SW 1271 (cell line): ENCODE measurements around the gene FOXK1.

Experiments used
- DNase-seq, 2 experiments: peaks; one replicate each; lab custom pipeline; 2025; lab: John Stamatoyannopoulos, UW

The FOXK1 gene

DNA sequence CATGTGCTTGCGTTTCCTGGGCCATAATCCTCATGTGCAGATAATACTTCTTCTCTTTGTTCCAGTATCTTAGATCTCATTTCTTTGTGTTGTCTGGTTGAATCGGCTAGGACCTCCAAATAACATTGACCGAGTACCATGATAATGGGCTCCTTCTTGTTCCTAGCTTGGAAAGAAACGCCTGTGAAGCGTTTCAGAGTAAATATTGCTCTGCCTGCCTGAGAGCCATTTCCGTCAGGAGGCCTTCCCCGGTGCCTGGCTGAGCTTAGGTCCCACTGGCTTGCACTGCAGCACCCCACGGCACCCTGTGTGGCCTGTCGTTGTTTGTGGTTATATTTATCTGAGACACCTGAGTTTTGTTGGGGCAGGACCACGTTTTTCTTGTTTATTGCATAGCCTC lies 17.7 kb downstream of the FOXK1 start:
- no peak for DNase-seq

DNA sequence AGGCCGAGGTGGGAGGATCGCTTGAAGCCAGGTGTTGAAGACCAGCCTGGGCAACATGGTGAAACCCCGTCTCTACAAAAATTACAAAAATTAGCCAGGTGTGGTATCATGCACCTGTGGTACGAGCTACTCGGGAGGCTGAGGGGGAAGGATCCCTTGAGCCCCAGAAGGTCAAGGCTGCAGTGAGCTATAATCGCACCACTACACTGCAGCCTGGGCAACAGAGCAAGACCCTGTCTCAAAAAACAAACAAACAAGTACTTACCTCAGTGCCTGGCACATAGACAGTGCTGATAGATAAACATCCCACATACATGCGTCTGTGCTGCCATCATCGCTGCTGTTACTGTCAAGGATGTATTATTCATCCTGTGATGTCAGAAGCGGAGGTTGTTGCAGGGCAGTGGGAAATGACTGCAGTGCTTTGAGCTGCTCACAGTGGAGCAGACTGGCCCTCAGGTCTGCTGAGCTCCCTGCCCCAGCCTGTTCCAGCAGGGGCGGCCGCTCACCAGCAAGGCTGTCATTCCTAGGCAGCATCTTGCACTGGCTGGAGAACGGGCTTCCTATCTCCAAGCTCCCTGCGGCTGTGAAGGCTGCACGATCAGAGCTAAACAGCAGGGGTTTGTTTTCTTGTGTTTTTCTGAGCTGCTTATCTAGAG lies 18.6 kb downstream of the FOXK1 start:
- DNase-seq: no peak

DNA sequence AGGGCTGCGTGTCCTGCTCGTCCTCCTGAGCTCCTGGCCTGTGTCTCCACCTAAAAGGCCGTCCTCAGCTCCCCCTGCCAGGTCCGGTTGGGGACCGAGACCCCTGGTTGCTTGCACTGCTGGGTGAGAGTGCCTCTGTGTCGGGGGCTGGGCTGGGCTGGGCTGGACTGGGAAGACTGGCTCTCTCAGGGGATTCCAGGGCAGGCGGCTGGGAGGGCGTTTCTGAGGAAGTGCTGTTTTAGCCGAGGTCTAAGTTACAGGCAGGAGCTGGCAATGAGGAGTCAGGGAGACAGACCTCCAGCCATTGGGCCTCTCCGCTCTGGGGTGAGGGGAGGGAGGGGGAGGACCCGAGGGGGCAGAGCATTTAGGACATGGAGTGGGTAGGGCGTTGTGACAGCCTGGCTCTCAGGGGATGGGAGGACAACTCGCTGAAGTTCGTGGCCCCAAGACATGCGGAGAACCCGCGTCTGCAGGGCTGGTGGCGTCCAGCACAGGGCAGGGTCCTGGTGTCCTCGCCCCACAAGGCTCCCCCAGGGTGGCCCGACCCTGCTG lies 20.9 kb downstream of the FOXK1 start:
- no peak for DNase-seq

DNA sequence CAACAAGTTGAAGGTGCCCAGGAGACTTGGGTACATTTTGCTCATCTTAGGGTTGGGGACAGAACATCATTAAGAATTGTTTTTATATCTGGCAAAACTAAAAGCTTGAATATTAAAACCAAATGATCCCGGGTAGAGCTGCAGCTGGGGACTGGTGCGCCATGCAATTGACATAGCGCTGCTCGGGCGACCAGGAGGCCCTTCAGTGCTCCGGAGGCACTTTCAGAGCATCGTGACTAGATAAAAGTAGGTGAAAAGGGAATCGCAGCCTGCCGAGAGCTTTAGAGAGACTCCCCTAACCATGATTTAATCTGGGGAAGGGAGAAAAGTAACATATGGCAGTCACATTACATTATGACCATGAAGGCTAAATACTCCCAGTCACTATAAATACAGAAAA lies 21.4 kb downstream of the FOXK1 start:
- DNase-seq: no peak

DNA sequence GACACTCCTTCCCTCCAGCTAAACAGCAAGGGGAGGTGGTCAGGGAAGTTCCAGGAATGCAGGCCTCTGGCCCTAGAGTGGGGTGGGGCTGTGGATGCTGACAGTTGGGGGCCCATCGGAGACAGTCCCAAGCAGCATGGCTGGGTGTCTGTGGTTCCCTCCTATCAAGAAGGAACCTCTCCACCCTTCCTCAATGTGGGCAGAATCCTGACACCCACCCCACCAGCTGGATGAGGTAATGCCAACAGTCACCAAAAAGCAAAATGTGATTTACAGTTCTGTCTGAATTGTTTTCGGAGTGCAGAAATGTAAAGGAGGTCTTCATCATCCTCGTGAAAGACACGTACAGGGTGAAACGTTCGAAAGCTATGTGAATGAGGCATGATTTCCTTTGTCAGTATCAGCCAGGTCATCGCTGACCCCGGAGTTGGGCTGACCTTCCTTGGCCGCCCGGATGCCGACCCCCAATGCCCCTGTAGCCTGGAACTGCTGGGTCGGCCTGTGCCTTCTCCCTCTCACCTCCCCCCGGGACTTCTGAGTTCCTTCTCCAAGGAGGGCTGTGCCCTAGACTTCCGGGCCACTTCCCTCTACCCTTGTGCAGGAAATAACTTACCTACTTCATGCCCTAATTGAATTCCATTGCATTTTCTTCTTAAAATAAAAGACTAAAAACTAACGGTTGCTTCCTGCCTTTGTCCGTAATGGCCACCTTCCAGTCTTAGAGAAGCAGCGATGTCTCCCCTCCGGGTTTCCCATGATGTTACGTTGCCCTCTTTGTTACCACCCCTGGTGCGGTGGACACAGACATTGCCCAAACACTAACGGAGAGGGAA lies 24.5 kb downstream of the FOXK1 start:
- DNase-seq: no peak

DNA sequence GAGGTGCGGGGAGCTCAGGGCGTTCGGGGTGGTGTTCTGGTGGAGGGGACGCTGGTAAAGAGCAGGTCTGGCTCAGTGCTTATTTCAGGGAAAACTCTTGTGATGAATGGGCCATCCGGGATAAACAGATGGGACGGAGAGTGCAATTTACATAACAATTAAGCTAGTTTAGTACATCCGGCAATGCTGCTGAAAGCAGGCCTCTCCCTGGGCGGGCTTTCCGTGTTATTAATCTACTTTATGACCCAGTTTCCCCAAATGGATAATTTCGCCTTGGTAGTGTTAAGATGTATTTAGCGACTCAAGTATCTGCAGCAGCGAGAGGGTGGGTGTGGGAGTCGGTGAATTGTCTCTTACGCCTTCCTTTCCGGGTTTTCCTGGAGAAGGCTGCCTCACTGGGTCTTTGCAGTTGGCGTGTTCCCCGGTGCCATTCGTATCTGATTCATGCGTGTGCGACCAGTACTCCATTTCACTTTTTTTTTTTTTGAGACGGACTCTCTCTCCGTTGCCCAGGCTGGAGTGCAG lies 25.2 kb downstream of the FOXK1 start:
- no peak for DNase-seq

DNA sequence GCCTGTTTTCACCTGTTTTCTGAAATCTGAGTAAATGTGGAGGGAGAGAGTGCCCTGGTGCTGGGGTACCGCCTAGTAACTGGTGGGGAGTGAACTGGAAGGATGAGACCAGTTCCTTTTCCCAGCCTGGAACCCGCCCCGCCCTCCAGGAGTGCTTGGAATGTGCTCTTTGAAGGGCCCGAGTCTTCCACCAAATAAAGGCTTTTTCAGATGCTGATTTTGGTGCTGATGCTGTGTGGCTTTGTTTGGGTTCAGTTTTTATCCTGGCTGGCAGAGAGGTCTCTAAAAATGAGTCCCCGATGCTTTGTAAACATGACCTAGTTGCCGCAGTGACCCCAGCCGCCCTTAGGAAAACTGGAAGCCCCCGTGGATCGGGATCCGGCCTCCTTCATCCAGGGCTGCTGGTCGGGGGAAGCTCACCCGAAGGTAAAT lies 25.9 kb downstream of the FOXK1 start:
- DNase-seq: no peak

DNA sequence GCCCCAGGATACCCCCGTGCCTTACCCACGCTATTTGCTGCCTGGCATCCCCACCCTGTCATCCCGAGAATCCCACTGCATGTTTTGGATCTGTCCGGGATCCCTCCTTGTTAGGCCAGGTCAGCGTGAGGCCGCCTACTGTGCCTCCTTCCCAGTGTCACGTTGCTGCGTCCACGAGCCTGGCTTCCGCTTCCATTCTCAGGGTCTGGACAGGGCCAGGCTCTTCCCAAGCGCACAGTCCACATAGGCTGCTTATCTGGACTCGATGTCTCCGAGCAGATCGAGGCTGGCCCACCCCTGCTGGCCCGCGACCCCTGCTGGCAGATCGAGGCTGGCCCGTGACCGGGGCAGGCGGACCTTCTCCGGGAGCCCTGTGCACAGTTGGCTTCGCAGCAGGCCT lies 27.1 kb downstream of the FOXK1 start:
- DNase-seq: no peak

DNA sequence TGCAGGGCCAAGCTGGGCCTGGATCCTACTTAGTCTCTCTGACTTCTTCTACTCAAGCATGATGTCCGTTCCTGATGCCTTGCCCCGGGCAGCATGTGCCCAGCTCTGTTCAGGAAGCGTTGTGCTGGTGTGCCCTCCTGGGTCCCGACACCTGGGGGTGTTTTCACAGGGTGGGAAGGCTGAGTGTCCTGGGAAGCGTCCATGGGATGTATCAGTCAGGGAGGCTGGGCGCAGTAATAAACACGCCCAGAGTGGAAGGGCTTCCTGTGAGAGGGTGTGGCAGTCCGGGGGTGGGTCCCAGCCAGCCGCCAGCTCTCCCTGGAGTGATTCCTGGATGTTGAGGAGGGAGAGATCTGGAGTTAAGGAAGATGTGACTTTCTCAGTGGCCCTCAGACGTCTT lies 29.0 kb downstream of the FOXK1 start:
- no peak for DNase-seq

DNA sequence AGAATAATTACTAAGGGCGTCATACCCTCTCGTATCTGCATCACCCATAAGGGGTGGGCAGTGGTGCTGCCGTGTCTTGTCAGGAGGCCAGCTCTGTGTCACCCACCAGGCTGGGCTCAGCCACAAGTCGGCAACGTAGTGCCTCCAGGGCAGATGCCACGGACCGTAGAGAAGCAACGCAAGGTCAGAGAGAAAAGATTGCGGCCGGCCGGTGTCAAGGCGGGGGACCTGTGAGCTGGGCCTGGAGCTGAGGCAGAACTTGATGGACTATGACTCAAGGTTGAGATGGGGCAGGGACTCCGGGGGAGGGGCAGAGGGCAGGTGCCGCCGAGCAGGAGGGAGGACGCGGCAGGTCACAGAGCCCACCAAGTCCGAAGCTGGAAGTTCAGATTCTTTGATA lies 29.5 kb downstream of the FOXK1 start:
- no peak for DNase-seq

DNA sequence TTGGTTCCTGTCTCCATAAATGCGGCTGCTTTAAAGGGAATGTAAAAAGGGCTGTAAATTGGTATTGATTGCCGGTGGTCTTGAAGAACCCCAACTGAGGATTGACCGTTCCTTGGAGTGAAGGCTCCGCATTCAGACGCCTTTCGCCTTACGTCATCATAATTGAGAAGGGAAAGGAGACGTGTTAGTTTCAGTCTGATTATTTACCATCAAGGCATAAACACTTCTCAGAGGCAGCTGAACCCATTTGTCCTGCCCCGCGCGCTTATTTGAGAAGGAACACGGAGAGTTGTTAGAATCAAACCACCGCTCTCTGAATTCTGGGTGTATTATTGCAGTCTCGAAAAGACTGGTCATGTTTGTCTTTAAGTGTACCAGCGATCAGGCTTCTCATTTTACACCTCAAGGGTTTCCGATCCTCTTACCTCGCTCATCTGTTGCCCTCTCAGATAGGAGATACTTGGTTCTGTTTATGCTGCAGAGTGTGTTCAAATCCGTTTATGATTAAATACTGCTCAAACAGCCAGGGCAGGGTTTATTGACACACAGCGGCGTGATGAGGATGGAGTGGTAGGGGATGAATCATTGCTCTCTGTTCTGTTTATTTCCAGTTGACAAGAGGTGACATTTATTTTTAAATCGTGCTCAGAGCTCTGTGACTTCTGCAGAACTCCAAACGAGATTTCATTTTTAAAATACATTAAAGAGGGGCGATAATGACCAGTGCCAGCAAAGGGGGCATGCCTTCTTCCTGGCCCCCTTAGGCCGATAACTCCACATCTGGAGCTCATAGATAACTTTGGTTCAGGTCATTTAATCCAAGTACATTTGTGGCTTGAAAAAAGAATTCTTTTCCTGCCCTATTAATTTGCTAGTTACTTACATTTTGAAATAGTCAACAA lies 30.4 kb downstream of the FOXK1 start:
- no peak for DNase-seq

DNA sequence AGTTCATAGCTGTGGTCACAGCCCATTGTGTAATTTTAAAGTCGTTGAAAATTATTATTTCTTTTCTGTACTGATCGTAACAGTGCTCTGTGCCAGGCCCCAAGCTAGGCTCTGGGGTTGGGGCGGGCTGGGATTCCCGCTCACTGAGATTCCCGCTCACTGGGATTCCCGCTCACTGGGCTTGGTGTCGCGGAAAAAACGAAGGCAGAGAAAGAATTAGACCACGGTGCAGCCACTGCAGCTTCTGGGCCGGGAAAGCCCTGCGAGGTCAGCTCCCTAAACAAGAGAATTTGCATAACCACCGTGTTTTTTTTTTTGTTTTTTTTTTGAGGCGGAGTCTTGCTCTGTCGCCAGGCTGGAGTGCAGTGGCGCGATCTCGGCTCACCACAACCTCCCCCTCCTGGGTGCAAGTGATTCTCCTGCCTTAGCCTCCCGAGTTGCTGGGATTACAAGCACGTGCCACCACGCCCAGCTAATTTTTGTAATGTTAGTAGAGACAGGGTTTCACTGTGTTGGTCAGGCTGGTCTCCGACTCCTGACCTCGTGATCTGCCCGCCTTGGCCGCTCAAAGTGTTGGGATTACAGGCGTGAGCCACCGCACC lies 31.2 kb downstream of the FOXK1 start:
- no peak for DNase-seq

DNA sequence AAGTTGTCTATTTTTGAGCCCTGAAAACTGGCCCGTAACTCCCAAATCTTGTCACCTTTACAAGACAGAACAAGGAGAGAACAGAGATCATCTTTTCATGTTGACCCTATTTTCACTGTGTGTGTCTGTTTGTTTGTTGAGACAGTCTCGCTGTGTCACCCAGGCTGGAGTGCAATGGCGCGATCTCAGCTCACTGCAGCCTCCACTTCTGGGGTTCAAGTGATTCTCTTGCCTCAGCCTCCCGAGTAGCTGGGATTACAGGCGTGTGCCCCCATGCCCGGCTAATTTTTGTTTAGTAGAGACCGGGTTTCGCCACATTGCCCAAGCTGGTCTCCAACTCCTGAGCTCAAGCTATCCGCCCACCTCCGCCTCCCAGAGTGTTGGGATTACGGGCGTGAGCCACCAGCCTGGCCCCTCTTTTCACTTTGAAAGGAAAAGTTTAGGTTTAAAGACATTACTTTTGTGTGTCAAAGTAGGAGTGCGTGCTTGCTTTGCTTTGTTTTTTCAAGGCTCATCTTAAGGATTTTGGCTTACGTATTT lies 32.1 kb downstream of the FOXK1 start:
- DNase-seq: no peak

DNA sequence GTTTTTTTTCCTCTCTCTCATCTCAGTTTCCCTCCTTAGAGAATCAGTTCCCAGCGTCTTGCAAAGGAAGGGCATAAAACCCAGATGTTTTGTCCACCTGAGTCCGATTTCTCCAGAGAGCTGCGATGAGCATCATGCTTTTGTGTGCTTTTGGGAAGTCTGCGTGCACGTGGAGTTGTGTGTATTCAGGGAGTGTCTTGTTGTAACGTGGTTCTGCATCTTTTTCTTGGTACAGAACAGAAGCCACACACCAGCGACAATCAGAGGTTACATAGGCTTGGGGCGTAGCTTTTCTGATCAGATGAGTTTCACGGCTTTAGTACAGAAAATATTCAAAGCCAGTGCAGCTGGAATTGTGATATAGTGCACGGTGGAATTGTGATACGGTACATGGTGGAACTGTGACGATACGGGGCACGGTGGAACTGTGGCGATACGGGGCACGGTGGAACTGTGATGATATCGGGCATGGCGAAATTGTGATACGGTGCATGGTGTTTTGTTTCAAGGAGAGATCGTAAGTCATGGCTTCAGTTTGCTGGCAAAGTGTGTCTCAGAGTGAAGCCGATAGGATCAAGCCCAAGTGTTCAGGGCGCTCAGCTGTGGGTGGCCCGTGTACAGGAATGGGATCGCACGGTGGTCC lies 32.8 kb downstream of the FOXK1 start:
- DNase-seq: no peak

DNA sequence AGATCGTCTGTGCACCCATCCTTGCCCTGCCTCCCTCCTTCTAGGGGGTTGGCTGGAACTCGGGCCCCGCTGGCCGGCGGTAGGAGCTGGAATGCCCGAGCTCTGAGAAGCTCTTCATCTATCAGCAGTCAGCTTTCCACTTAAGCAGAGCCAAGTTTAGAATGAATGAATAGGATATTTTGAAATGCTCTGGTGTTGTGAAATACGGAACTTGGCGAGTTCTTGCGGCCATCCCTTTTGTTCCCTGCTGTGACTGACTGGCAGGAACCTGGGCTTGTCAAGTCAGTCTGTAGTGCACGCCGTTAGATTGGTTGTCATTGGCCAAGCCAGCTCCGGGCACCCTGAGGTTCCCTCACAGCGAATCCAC lies 33.3 kb downstream of the FOXK1 start:
- DNase-seq: no peak

DNA sequence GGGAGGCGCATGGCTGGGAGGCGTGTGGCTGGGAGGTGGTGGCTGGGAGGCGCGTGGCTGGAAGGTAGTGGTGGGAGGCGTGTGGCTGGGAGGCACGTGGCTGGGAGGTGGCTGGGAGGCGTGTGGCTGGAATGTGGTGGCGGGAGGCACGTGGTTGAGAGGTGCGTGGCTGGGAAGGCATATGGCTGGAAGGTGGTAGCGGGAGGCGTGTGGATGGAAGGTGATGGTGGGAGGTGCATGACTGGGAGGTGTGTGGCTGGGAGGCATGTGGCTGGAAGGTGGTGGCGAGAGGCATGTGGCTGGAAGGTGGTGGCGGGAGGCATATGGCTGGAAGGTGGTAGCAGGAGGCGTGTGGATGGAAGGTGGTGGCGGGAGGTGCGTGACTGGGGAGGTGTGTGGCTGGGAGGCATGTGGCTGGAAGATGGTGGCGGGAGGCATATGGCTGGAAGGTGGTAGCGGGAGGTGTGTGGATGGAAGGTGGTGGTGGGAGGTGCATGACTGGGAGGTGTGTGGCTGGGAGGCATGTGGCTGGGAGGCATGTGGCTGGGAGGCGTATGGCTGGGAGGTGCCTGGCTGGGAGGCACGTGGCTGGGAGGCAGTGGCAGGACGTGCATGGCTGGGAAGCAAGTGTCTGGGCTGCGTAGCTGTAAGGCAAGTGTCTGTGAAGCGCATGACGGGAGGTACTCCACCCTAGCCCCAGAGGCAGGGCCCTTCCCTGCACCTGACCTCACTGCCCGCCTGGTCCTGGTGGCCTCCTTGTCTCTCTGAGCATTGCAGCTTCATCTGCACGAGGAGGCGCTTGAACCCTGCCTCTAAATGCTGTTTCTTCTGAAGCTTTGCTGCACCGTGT lies 35.1 kb downstream of the FOXK1 start:
- no peak for DNase-seq

DNA sequence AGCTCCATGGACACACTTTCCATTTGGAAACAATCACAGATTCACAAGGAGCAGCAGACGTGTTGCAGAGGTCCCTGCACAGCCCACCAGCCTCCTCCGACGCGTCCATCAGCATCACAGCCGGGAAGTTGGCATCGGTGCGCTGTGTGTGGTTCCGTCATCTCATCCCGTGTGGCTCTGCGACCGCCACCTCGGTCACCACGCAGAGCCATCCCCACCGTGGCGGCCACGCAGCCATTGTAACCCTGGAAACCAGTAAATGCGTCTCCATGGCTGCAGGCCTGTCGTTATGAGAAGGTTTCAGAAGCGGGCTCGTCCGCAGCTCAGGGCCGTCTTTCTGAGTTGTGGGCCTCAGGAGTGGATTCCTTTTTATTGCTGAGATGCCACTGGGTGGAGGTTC lies 36.0 kb downstream of the FOXK1 start:
- DNase-seq: no peak

DNA sequence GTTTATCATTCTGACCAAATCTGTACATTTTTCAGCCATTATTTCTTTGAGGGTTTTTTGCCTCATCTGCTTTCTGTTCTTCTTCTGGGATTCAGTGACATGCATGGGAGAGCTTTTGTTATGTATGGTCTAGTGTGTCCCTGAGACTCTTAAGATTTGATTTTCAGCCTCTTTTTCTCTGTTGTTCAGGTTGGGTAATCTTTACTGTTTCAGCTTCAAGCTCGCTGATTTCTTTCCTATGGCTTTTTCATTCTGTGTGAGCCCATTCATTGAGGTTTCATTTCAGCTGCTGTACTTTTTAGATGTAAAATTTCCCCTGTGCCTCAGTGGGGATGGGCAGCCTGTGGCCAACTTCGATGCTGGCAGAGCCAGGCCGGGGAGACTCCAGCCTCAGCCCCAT lies 38.1 kb downstream of the FOXK1 start:
- DNase-seq: no peak

DNA sequence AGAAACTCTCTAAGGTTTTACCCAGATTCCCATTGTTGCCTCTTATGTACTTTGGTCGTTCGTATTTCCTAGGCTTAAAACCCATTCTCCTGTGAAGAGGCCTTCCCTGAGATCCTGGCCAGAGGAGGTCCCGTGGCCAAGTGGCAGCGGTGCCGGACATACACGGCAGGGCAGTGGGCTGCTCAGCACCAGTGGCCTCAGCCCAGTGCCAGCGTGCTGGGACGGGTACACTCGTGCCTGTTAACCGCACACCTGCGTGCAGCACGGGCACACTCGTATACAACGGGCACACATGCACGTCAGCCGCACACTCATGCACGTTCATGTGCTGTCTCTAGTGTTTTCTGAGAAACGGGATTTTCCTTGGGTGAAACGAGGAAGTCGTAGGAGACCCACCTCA lies 40.2 kb downstream of the FOXK1 start:
- DNase-seq: no peak
